H9 (cell line): Measurements from ENCODE around the gene PELI2. TPM values are rescaled to one million over a fixed set of nuclear protein-coding genes. Genes with fewer than 3 reads are reported as not detected.
A peak's percentile ranks its signal among the peaks of the same experiment; 100 is the strongest.

Source experiments
- DNase-seq: peaks from one replicate; pipeline ENCODE4 v3.0.0-alpha.2; 2017
- H2AFZ ChIP-seq: one replicate; pipeline ENCODE4 v1.6.1; 2013; ENCODE audit warnings: mild to moderate bottlenecking, low read length, control low read depth, moderate library complexity
- H2AK5ac ChIP-seq: 2 replicates; pipeline ENCODE4 v1.6.1; 2013; ENCODE audit warnings: low read length, control low read depth, mixed read lengths; ENCODE audit not compliant: insufficient read length
- H2BK120ac ChIP-seq: one replicate; pipeline ENCODE4 v1.6.1; 2013; ENCODE audit warnings: low read depth, mild to moderate bottlenecking, low read length, control low read depth, inconsistent platforms; ENCODE audit not compliant: poor library complexity, severe bottlenecking
- H2BK12ac ChIP-seq: 2 replicates; pipeline ENCODE4 v1.6.1; 2013; ENCODE audit warnings: low read length, control low read depth, mixed read lengths, low read depth; ENCODE audit not compliant: insufficient read length
- H2BK15ac ChIP-seq: 2 replicates; pipeline ENCODE4 v1.6.1; 2013; ENCODE audit warnings: low read depth, low read length, control low read depth
- H2BK20ac ChIP-seq: one replicate; pipeline ENCODE4 v1.6.1; 2013; ENCODE audit warnings: low read depth, mild to moderate bottlenecking, low read length, control low read depth, inconsistent platforms; ENCODE audit not compliant: poor library complexity, severe bottlenecking
- H2BK5ac ChIP-seq: 2 replicates; pipeline ENCODE4 v1.6.1; 2013; ENCODE audit warnings: low read length, control low read depth, mixed read lengths; ENCODE audit not compliant: insufficient read length
- H3K14ac ChIP-seq: 2 replicates; pipeline ENCODE4 v1.6.1; 2013; ENCODE audit warnings: low read length, control low read depth; ENCODE audit not compliant: insufficient read depth
- H3K18ac ChIP-seq: 2 replicates; pipeline ENCODE4 v1.6.1; 2013; ENCODE audit warnings: low read depth, mild to moderate bottlenecking, mixed read lengths, low read length, control low read depth; ENCODE audit not compliant: insufficient read length
- H3K23ac ChIP-seq: 2 replicates; pipeline ENCODE4 v1.6.1; 2013; ENCODE audit warnings: low read length, control low read depth, mixed read lengths, low read depth; ENCODE audit not compliant: insufficient read length
- H3K23me2 ChIP-seq: 2 replicates; pipeline ENCODE4 v1.6.1; 2013; ENCODE audit warnings: low read depth, mild to moderate bottlenecking, mixed read lengths, low read length, control low read depth; ENCODE audit not compliant: insufficient read length, poor library complexity, severe bottlenecking
- H3K27ac ChIP-seq: 2 replicates; pipeline ENCODE4 v1.5.1; 2013; ENCODE audit warnings: low read length, control low read depth, mixed read lengths, low read depth; ENCODE audit not compliant: insufficient read length
- H3K27me3 ChIP-seq: 2 replicates; pipeline ENCODE4 v1.6.1; 2013; ENCODE audit warnings: low read length, control low read depth, inconsistent platforms; ENCODE audit not compliant: insufficient read depth
- H3K4ac ChIP-seq: 2 replicates; pipeline ENCODE4 v1.6.1; 2013; ENCODE audit warnings: low read depth, mild to moderate bottlenecking, control low read depth, inconsistent platforms, low read length, moderate library complexity
- H3K4me1 ChIP-seq: 2 replicates; pipeline ENCODE4 v1.6.1; 2013; ENCODE audit warnings: low read length, control low read depth, inconsistent platforms; ENCODE audit not compliant: insufficient read depth
- H3K4me2 ChIP-seq: 2 replicates; pipeline ENCODE4 v1.6.1; 2013; ENCODE audit warnings: low read length, control low read depth, mixed read lengths; ENCODE audit not compliant: insufficient read length, insufficient read depth
- H3K56ac ChIP-seq: 2 replicates; pipeline ENCODE4 v1.6.1; 2013; ENCODE audit warnings: low read depth, mild to moderate bottlenecking, mixed read lengths, low read length, control low read depth; ENCODE audit not compliant: insufficient read length
- H3K79me1 ChIP-seq: 2 replicates; pipeline ENCODE4 v1.6.1; 2013; ENCODE audit warnings: low read depth, mild to moderate bottlenecking, moderate library complexity, low read length, control low read depth, inconsistent platforms; ENCODE audit not compliant: insufficient read depth, poor library complexity, severe bottlenecking
- H3K79me2 ChIP-seq: 2 replicates; pipeline ENCODE4 v1.6.1; 2013; ENCODE audit warnings: low read length, control low read depth, inconsistent platforms; ENCODE audit not compliant: insufficient read depth
- H3K9ac ChIP-seq: 2 replicates; pipeline ENCODE4 v1.6.1; 2013; ENCODE audit warnings: low read length, control low read depth, mixed read lengths; ENCODE audit not compliant: insufficient read length; ENCODE audit errors: extremely low read depth
- H3K9me3 ChIP-seq: one replicate; pipeline ENCODE4 v1.6.1; 2013; ENCODE audit warnings: low read depth, low read length, inconsistent platforms; ENCODE audit not compliant: control insufficient read depth
- H3T11ph ChIP-seq: one replicate; pipeline ENCODE4 v1.6.1; 2013; ENCODE audit warnings: mild to moderate bottlenecking, low read length, control low read depth, inconsistent platforms
- H4K20me1 ChIP-seq: one replicate; pipeline ENCODE4 v1.6.1; 2013; ENCODE audit not compliant: control insufficient read depth, insufficient read length, insufficient read depth
- H4K5ac ChIP-seq: 2 replicates; pipeline ENCODE4 v1.6.1; 2013; ENCODE audit warnings: low read depth, mild to moderate bottlenecking, mixed read lengths, low read length, control low read depth; ENCODE audit not compliant: insufficient read length
- H4K8ac ChIP-seq: replicated peaks from 2 replicates; pipeline ENCODE4 v1.6.1; 2013; ENCODE audit warnings: low read length, control low read depth, mixed read lengths, low read depth; ENCODE audit not compliant: insufficient read length
- H4K91ac ChIP-seq: 2 replicates; pipeline ENCODE4 v1.6.1; 2013; ENCODE audit warnings: low read depth, mild to moderate bottlenecking, moderate library complexity, mixed read lengths, low read length, control low read depth; ENCODE audit not compliant: insufficient read length
- H3K27ac Mint-ChIP-seq, 3 experiments: 2 replicates in 2 of 3; 3 replicates in 1 of 3; pipeline ENCODE4 v1.8.0; 2020 to 2021; ENCODE audit warnings: mixed read lengths in 3 of 3, mild to moderate bottlenecking in 1 of 3, moderate library complexity in 1 of 3
- H3K27me3 Mint-ChIP-seq: 2 replicates; pipeline ENCODE4 v1.8.0; 2021; ENCODE audit warnings: low read depth, mild to moderate bottlenecking, moderate library complexity, mixed read lengths
- H3K36me3 Mint-ChIP-seq, 3 experiments: 2 replicates in 2 of 3; 3 replicates in 1 of 3; pipeline ENCODE4 v1.8.0; 2020 to 2021; ENCODE audit warnings: low read depth in 3 of 3, mixed read lengths in 3 of 3; ENCODE audit not compliant: insufficient read depth in 1 of 3
- H3K4me1 Mint-ChIP-seq, 2 experiments: 2 replicates each; pipeline ENCODE4 v1.8.0; 2020; ENCODE audit warnings: mixed read lengths in 2 of 2
- H3K4me3 Mint-ChIP-seq, 2 experiments: 2 replicates in 1 of 2; 3 replicates in 1 of 2; pipeline ENCODE4 v1.8.0; 2020 to 2021; ENCODE audit warnings: mild to moderate bottlenecking in 2 of 2, mixed read lengths in 2 of 2, moderate library complexity in 1 of 2
- H3K9me3 Mint-ChIP-seq, 2 experiments: 2 replicates in 1 of 2; 3 replicates in 1 of 2; pipeline ENCODE4 v1.8.0; 2020; ENCODE audit warnings: mild to moderate bottlenecking in 2 of 2, mixed read lengths in 2 of 2, moderate library complexity in 1 of 2
- CTCF ChIP-seq: fragments of 200-600 bp; sonication (generic); conservative IDR thresholded peaks from 3 replicates; pipeline ENCODE4 v1.8.0; 2021; ENCODE audit warnings: antibody characterized with exemption, mild to moderate bottlenecking
- WGBS: extraction: QIAGEN DNeasy Blood & Tissue Kit; methylation state at CpG from one replicate; pipeline ENCODE4 v1.1.7; 2013; ENCODE audit warnings: missing lambda C conversion rate, low lambda C conversion rate, mixed read lengths; ENCODE audit not compliant: insufficient read length; ENCODE audit errors: extremely low coverage; 5-methylcytosine and 5-hydroxymethylcytosine counted together
- total RNA-seq: library from RNA; stranded (reverse); gene quantifications from 2 replicates; pipeline ENCODE4 v1.2.1, GENCODE V29; 2021

PELI2 gene
- total RNA-seq, 1 experiment from 2014 or later, result 18.0 TPM

- H3K4me2 ChIP-seq, result no peak overlapping the region
- no peak overlapping the region for H4K91ac ChIP-seq
- H2BK20ac ChIP-seq, result no peak overlapping the region
- H3K79me2 ChIP-seq, result no peaks in the 10 kb centered on the region
- no peak overlapping the region for H2BK12ac ChIP-seq
- Mint-ChIP-seq H3K27me3 (no peaks in the 10 kb centered on the region), H3K4me3 (no peak overlapping the region), H3K36me3 (peaks cover 0 to 5% (median 3%) of the 10 kb centered on the region in 3 experiments; a peak in 4 of 7 replicates), H3K9me3 (no peaks in the 10 kb centered on the region; a peak in 1 of 5 replicates), H3K4me1 (peaks cover 7 to 19% of the 10 kb centered on the region in 2 experiments), H3K27ac (peak overlapping the region in 1 of 3 experiments; percentile 84; a peak in 2 of 7 replicates)
- H3K18ac ChIP-seq, result no peak overlapping the region
- H3T11ph ChIP-seq, result no peak overlapping the region
- no peaks in the 10 kb centered on the region for H3K79me1 ChIP-seq
- no peak overlapping the region for H3K14ac ChIP-seq
- no peak overlapping the region for H4K8ac ChIP-seq
- H3K27ac ChIP-seq, result no peak overlapping the region
- no peak overlapping the region for H4K5ac ChIP-seq
- H3K23me2 ChIP-seq, result no peaks in the 10 kb centered on the region
- H2BK15ac ChIP-seq, result no peak overlapping the region
- no peak overlapping the region for H3K56ac ChIP-seq
- no peak overlapping the region for H3K23ac ChIP-seq
- H2BK5ac ChIP-seq, result no peak overlapping the region
- H3K9me3 ChIP-seq, result no peaks in the 10 kb centered on the region
- H2AK5ac ChIP-seq, result no peak overlapping the region
- TF ChIP-seq CTCF, result no peak
- no peaks in the 10 kb centered on the region for H3K4me1 ChIP-seq
- H3K27me3 ChIP-seq, result no peaks in the 10 kb centered on the region
- H2BK120ac ChIP-seq, result no peak overlapping the region
- H2AFZ ChIP-seq, result no peak overlapping the region
- no CpG with 5 or more reads among the region's 11 CpGs for WGBS
- no peaks in the 10 kb centered on the region for H4K20me1 ChIP-seq
- H3K4ac ChIP-seq, result no peak overlapping the region
- no peak overlapping the region for H3K9ac ChIP-seq
- no peak for DNase-seq
Measured at GRCh38 chr14:56187736-56188135, 69.5 kb downstream of the PELI2 start.
